Activated CD8-positive, alpha-beta memory T cell treated with anti-CD3 and anti-CD28 coated beads, Interleukin-2, amount 50 U/mL, for 24 hours (primary cell): ENCODE measurements around the gene POFUT2.
"Not testable (repeated sequence)": the region's sequence is repeated elsewhere in the genome, so short reads cannot be mapped to it uniquely, and the experiment has no call there.

Experiments
- DNase-seq: peaks from one replicate; pipeline ENCODE4 v3.0.0-alpha.2; 2020; ENCODE audit errors: extremely low read depth

POFUT2 gene

GRCh38 chr21:45326169-45326851 lies 38.6 kb upstream of the POFUT2 start:
- DNase-seq, result no peak

GRCh38 chr21:45325206-45326168 lies 37.8 kb upstream of the POFUT2 start:
- no peak for DNase-seq

GRCh38 chr21:45324489-45325205 lies 37.0 kb upstream of the POFUT2 start:
- DNase-seq, result no peak

- DNase-seq, result no peak
Observed at GRCh38 chr21:45323487-45324311, 36.0 kb upstream of the POFUT2 start.

GRCh38 chr21:45322960-45323461 lies 35.3 kb upstream of the POFUT2 start:
- DNase-seq, result no peak

GRCh38 chr21:45322231-45322959 lies 34.7 kb upstream of the POFUT2 start:
- no peak for DNase-seq

- no peak for DNase-seq
Observed at GRCh38 chr21:45320261-45321025, 32.7 kb upstream of the POFUT2 start.

- no peak for DNase-seq
Observed at GRCh38 chr21:45319461-45320211, 31.9 kb upstream of the POFUT2 start.

- no peak for DNase-seq
Observed at GRCh38 chr21:45318556-45319404, 31.1 kb upstream of the POFUT2 start.

GRCh38 chr21:45318146-45318555 lies 30.5 kb upstream of the POFUT2 start:
- DNase-seq, result no peak

- no peak for DNase-seq
Observed at GRCh38 chr21:45317398-45318145, 29.9 kb upstream of the POFUT2 start.

GRCh38 chr21:45316871-45317397 lies 29.2 kb upstream of the POFUT2 start:
- DNase-seq, result no peak

- DNase-seq, result not testable (repeated sequence)
Observed at GRCh38 chr21:45315676-45316470, 28.2 kb upstream of the POFUT2 start.

- DNase-seq, result no peak
Observed at GRCh38 chr21:45313682-45314081, 26.0 kb upstream of the POFUT2 start.

GRCh38 chr21:45313015-45313414 lies 25.3 kb upstream of the POFUT2 start:
- no peak for DNase-seq

- DNase-seq, result no peak
Observed at GRCh38 chr21:45312296-45312695, 24.6 kb upstream of the POFUT2 start.
